ENCODE data around the gene MPRIP. TPM values are rescaled to one million over a fixed set of nuclear protein-coding genes. Genes with fewer than 3 reads are reported as not detected.

MPRIP gene
- total and polyA plus RNA-seq, 7 donors: 43.2 to 113 (median 77.4) TPM

DNA sequence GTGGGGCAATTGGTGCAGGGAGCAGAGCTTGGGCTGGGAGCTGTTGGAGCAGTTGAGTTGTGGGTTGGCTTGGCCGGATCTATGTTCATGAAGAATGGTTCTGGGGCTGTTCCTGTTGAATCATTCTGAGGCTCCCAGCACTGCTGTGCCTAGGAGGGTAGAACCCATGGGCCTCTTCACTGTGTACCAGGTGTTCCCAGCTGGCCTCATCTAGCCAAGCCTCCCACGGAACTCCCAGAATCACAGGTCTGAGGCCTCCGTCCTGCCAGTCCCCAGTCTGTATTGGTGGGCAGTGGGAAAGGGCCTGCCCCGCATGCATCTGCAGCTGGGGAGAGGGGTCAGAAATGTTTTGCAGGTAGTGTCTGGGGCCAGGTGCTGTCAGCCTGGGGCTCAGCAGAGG, 74.1 kb downstream of the MPRIP start:
- Histone ChIP-seq H3K27me3 (no peaks in the 10 kb centered on the region), H3K4me1 (peaks cover 0 to 67% (median 52%) of the 10 kb centered on the region in 4 donors), H3K4me3 (no peak overlapping the region), H3K27ac (no peak overlapping the region), H3K36me3 (no peaks in the 10 kb centered on the region), H3K9me3 (no peaks in the 10 kb centered on the region)
- intact Hi-C loops (cut with DNase I): no loop called here
- WGBS, 2 donors: 91 to 93% methylated on average over 4 of the region's 4 CpGs
- no peak for DNase-seq
- TF ChIP-seq EP300 (IDR thresholded peaks at IDR 0.05) (no peak), POLR2A (IDR thresholded peaks at IDR 0.05) (no peak), POLR2AphosphoS5 (IDR thresholded peaks at IDR 0.05) (no peak)
- TF ChIP-seq, protein P1, sequence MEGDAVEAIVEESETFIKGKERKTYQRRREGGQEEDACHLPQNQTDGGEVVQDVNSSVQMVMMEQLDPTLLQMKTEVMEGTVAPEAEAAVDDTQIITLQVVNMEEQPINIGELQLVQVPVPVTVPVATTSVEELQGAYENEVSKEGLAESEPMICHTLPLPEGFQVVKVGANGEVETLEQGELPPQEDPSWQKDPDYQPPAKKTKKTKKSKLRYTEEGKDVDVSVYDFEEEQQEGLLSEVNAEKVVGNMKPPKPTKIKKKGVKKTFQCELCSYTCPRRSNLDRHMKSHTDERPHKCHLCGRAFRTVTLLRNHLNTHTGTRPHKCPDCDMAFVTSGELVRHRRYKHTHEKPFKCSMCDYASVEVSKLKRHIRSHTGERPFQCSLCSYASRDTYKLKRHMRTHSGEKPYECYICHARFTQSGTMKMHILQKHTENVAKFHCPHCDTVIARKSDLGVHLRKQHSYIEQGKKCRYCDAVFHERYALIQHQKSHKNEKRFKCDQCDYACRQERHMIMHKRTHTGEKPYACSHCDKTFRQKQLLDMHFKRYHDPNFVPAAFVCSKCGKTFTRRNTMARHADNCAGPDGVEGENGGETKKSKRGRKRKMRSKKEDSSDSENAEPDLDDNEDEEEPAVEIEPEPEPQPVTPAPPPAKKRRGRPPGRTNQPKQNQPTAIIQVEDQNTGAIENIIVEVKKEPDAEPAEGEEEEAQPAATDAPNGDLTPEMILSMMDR (IDR thresholded peaks at IDR 0.05): no peak

DNA sequence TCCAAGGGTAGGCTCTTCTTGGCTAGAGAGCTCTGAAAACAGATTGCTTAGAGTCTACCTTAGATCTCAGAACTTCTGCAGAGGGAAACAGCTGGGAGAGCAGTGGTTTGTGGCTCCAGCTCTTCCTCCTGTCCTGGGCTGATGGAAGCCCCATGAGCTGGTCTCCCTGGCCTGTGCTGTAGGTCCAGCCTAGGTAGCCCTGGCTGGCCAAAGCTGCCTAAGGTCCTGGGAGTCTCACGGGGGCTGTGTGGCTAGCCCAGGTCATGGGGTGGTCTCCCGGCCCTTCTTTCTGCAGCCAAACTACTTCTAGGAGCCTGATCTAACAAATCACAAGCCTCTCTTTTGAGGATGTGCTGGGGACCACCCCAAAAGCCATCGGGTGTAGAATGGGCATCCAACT, 75.7 kb downstream of the MPRIP start:
- intact Hi-C loops (cut with DNase I): no loop called here
- no peak overlapping the region for H3K27ac ChIP-seq
- H3K4me3 ChIP-seq: no peak overlapping the region
- H3K9me3 ChIP-seq: no peaks in the 10 kb centered on the region
- WGBS, 2 donors: 96 to 97% methylated on average over 3 of the region's 3 CpGs
- H3K36me3 ChIP-seq: no peaks in the 10 kb centered on the region
- no peak for DNase-seq
- TF ChIP-seq POLR2A (IDR thresholded peaks at IDR 0.05) (no peak), EP300 (IDR thresholded peaks at IDR 0.05) (no peak), POLR2AphosphoS5 (IDR thresholded peaks at IDR 0.05) (no peak)
- TF ChIP-seq, protein P1 (IDR thresholded peaks at IDR 0.05): no peak
- H3K4me1 ChIP-seq: peaks cover 0 to 66% (median 49%) of the 10 kb centered on the region in 4 donors
- H3K27me3 ChIP-seq: no peaks in the 10 kb centered on the region

DNA sequence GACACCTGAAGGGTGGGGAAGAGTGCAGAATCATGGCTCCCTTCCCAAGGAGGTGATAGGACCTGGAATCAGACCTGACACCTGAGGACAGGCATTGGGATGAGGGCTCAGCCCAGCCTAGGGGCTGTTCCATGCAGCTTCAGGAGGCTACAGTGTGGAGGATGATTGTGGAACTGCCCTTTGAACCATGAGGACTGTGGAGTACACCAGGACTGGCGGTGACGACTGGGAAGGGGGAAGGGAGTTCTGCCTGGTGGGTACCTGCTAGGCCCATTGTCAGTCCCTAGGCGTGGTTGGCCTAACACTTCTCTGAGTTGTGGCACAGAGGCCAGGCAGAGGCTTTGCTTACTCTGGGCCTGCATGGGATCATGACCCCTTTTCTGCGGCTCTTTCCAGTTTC, 76.1 kb downstream of the MPRIP start:
- Histone ChIP-seq H3K9me3 (no peaks in the 10 kb centered on the region), H3K27me3 (no peaks in the 10 kb centered on the region), H3K4me3 (no peak overlapping the region), H3K27ac (peak overlapping the region in 2 of 4 donors; percentile 21 to 53), H3K4me1 (peaks cover 0 to 63% (median 49%) of the 10 kb centered on the region in 4 donors), H3K36me3 (no peaks in the 10 kb centered on the region)
- 58 to 81% methylated on average over 4 of the region's 4 CpGs for whole genome bisulfite sequencing, 2 donors
- intact Hi-C loops (cut with DNase I): no loop called here
- no peak for DNase-seq
- TF ChIP-seq POLR2AphosphoS5 (IDR thresholded peaks at IDR 0.05) (no peak), POLR2A (IDR thresholded peaks at IDR 0.05) (no peak), EP300 (IDR thresholded peaks at IDR 0.05) (no peak)
- TF ChIP-seq, protein P1 (IDR thresholded peaks at IDR 0.05): no peak

DNA sequence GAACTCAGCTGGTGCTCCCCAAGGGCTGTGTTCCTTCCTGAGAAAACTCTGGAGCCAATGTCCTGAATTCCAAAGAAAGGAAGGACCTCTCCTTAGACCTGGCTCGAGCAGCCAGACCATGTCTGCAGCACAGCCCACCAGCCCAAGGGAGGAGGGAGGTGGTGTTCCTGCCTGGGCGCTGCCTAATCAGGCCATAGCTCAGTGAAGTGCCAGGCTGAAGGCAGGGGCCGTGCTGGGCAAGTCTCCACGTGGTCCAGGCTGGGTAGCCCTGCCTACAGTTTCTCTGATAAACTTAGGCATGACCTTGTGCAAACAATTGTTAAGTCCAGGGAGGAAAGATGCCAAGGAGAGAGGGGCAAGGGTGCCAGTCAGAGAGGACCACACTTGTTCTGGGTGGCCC, 76.8 kb downstream of the MPRIP start:
- H3K4me1 ChIP-seq: peaks cover 0 to 63% (median 49%) of the 10 kb centered on the region in 4 donors
- H3K4me3 ChIP-seq: no peak overlapping the region
- intact Hi-C loops (cut with DNase I): no loop called here
- TF ChIP-seq POLR2A (IDR thresholded peaks at IDR 0.05): no peak
- TF ChIP-seq, protein P1 (IDR thresholded peaks at IDR 0.05): no peak
- TF ChIP-seq POLR2AphosphoS5 (IDR thresholded peaks at IDR 0.05): no peak
- no peak for TF ChIP-seq EP300 (IDR thresholded peaks at IDR 0.05)
- H3K27ac ChIP-seq: peak overlapping the region; percentile 21 to 66 (median 53)
- DNase-seq: no peak
- H3K36me3 ChIP-seq: no peaks in the 10 kb centered on the region
- H3K27me3 ChIP-seq: no peaks in the 10 kb centered on the region
- 40 to 57% methylated on average over 4 of the region's 4 CpGs for WGBS, 2 donors
- no peaks in the 10 kb centered on the region for H3K9me3 ChIP-seq

DNA sequence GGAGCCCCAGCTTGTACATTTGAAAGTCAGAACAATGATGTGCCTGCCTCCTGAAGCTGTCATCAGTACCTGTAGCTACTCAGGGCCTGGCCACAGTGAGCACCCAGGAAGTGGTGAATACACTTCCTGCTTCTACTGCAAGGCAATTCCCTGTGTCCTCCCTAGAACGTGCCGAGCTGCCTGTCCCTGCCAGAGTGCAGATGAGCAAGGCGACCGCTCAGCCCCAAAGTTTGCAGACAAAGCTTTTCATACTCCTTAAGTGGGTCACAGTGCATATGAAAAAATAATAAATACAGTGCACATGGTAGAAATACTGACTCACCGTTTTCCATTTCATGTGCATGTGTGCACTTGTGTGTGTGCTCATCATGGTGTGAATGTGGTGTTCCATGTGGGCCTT, 77.3 kb downstream of the MPRIP start:
- TF ChIP-seq POLR2A (IDR thresholded peaks at IDR 0.05) (no peak), POLR2AphosphoS5 (IDR thresholded peaks at IDR 0.05) (peak in 1 of 4 donors; percentile 34)
- Histone ChIP-seq H3K9me3 (no peaks in the 10 kb centered on the region), H3K36me3 (no peaks in the 10 kb centered on the region), H3K4me3 (no peak overlapping the region), H3K27ac (peak overlapping the region; percentile 21 to 66 (median 53)), H3K27me3 (no peaks in the 10 kb centered on the region), H3K4me1 (peaks cover 0 to 60% (median 48%) of the 10 kb centered on the region in 4 donors)
- WGBS, 2 donors: 41 to 44% methylated on average over 5 of the region's 5 CpGs
- intact Hi-C loops (cut with DNase I): no loop called here
- no peak for DNase-seq

Data from sigmoid colon (tissue), 7 donors.